PC-3 (cell line): ENCODE data around the gene CAMK1D. TPM values are rescaled to one million over a fixed set of nuclear protein-coding genes. Genes with fewer than 3 reads are reported as not detected.

Experiments used
- ATAC-seq: fragments of 200-7000 bp; cut with Tn5 transposase; 2 replicates; pipeline ENCODE4 v1.9.1; 2020; ENCODE audit warnings: mild to moderate bottlenecking, moderate library complexity
- BruUV-seq: library from RNA; stranded (reverse); fragments of 400-500 nt; replicated peaks from 2 replicates; lab custom pipeline; 2021; lab: Mats Ljungman, UMichigan
- CTCF ChIA-PET: fragments of 300-600 bp; sonication (Branson Sonifier 250); formaldehyde crosslinking; loops from one replicate; lab custom pipeline; 2022; ENCODE audit warnings: antibody characterized with exemption; lab: Charles Lee
- POLR2A ChIA-PET: fragments of 300-600 bp; sonication (Branson Sonifier 250); formaldehyde crosslinking; loops from one replicate; lab custom pipeline; 2022; ENCODE audit warnings: antibody characterized with exemption; ENCODE audit not compliant: unreplicated experiment; lab: Charles Lee
- DNase-seq: peaks from one replicate; pipeline ENCODE4 v3.0.0-alpha.2; 2015
- H2AFZ ChIP-seq: fragments of 300-600 bp; sonication (generic); 2 replicates; pipeline ENCODE4 v1.6.0; 2016; ENCODE audit warnings: antibody characterized with exemption, low read length
- H3F3A ChIP-seq: fragments of 300-600 bp; sonication (generic); one replicate; pipeline ENCODE4 v1.6.0; 2017; ENCODE audit warnings: antibody characterized with exemption, low read length, control low read depth, mild to moderate bottlenecking; ENCODE audit not compliant: unreplicated experiment
- H3K27ac ChIP-seq: fragments of 300-600 bp; sonication (generic); 2 replicates; pipeline ENCODE4 v1.5.1; 2016; ENCODE audit warnings: mild to moderate bottlenecking, low read length
- H3K27me3 ChIP-seq: fragments of 300-600 bp; sonication (generic); 2 replicates; pipeline ENCODE4 v1.6.1; 2016; ENCODE audit warnings: low read length, mixed read lengths
- H3K36me3 ChIP-seq: fragments of 300-600 bp; sonication (generic); 2 replicates; pipeline ENCODE4 v1.6.1; 2016; ENCODE audit warnings: low read depth, mixed run types, low read length, mixed read lengths
- H3K4me1 ChIP-seq: fragments of 300-600 bp; sonication (generic); 2 replicates; pipeline ENCODE4 v1.5.1; 2016; ENCODE audit warnings: low read length; ENCODE audit not compliant: insufficient read depth
- H3K4me2 ChIP-seq: fragments of 300-600 bp; sonication (generic); 2 replicates; pipeline ENCODE4 v1.6.0; 2016; ENCODE audit warnings: low read length
- H3K4me3 ChIP-seq: fragments of 300-600 bp; sonication (generic); 2 replicates; pipeline ENCODE4 v1.5.1; 2016; ENCODE audit warnings: mild to moderate bottlenecking, low read length, mixed read lengths
- H3K79me2 ChIP-seq: fragments of 300-600 bp; sonication (generic); 2 replicates; pipeline ENCODE4 v1.6.1; 2017; ENCODE audit warnings: low read length, mixed read lengths
- H3K9ac ChIP-seq: fragments of 300-600 bp; sonication (generic); 2 replicates; pipeline ENCODE4 v1.6.0; 2016; ENCODE audit warnings: mild to moderate bottlenecking, low read length
- H3K9me2 ChIP-seq: fragments of 300-600 bp; sonication (generic); replicated peaks from 2 replicates; pipeline ENCODE4 v1.6.1; 2016; ENCODE audit warnings: mixed run types, low read length, mixed read lengths
- H3K9me3 ChIP-seq: fragments of 300-600 bp; sonication (generic); 2 replicates; pipeline ENCODE4 v1.6.1; 2016; ENCODE audit warnings: low read length, mixed read lengths
- H4K20me1 ChIP-seq: fragments of 300-600 bp; sonication (generic); 2 replicates; pipeline ENCODE4 v1.6.1; 2016; ENCODE audit warnings: low read length, mixed read lengths
- EZH2 ChIP-seq: fragments of 300-600 bp; sonication (generic); IDR thresholded peaks from one replicate; pipeline ENCODE4 v1.6.1; 2017; ENCODE audit warnings: antibody characterized with exemption, mild to moderate bottlenecking, low read length; ENCODE audit not compliant: unreplicated experiment
- EZH2phosphoT487 ChIP-seq: fragments of 300-600 bp; sonication (generic); IDR thresholded peaks from 2 replicates; pipeline ENCODE4 v1.6.1; 2018; ENCODE audit warnings: mild to moderate bottlenecking, antibody characterized with exemption, low read length, borderline replicate concordance
- intact Hi-C: fragments of 100-400 bp; cut with micrococcal nuclease; formaldehyde crosslinking; loops from 2 replicates; pipeline ENCODE4 v1.9.0; 2023
- total RNA-seq: library from RNA; depleted of rRNA; stranded (reverse); fragments of >200 nt; gene quantifications from 2 replicates; pipeline ENCODE4 v1.2.3, GENCODE V29; 2014
- TF ChIP-seq, protein P1 (sequence below): fragments of 300-600 bp; sonication (generic); conservative IDR thresholded peaks from 2 replicates; pipeline ENCODE4 v1.5.1; 2017; ENCODE audit warnings: antibody characterized with exemption, low read depth, mild to moderate bottlenecking, low read length

CAMK1D gene
- total RNA-seq, 1 experiment from 2014 or later, result 1.3 TPM

DNA sequence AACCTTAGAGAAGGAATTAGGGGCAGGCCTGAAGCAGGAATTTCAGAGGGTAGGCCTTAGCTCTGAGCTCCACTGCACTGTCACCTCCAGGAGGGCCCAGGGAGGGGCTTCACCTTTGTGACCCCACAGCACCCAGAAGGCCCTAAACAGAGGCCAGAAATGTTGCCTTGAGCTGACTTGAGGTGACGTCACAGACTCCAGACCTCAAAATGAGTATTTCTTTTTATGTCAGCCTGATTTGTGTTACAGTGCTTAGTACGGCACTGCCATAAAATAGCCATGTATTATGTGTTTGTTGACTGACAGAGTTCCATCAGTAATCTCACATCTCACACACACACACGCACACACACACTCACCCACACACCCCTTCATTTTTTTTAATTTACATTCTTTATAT lies 440.9 kb downstream of the CAMK1D start:
- H3K9me3 ChIP-seq, result no peaks in the 10 kb centered on the region
- H4K20me1 ChIP-seq, result no peaks in the 10 kb centered on the region
- ATAC-seq (no peak), DNase-seq (no peak)
- H3K79me2 ChIP-seq, result no peaks in the 10 kb centered on the region
- BruUV-seq, result no TSS peak
- H3K4me2 ChIP-seq, result no peak overlapping the region
- H3K36me3 ChIP-seq, result no peaks in the 10 kb centered on the region
- H3K4me1 ChIP-seq, result no peaks in the 10 kb centered on the region
- TF ChIP-seq EZH2, result no peak
- TF ChIP-seq, protein P1, sequence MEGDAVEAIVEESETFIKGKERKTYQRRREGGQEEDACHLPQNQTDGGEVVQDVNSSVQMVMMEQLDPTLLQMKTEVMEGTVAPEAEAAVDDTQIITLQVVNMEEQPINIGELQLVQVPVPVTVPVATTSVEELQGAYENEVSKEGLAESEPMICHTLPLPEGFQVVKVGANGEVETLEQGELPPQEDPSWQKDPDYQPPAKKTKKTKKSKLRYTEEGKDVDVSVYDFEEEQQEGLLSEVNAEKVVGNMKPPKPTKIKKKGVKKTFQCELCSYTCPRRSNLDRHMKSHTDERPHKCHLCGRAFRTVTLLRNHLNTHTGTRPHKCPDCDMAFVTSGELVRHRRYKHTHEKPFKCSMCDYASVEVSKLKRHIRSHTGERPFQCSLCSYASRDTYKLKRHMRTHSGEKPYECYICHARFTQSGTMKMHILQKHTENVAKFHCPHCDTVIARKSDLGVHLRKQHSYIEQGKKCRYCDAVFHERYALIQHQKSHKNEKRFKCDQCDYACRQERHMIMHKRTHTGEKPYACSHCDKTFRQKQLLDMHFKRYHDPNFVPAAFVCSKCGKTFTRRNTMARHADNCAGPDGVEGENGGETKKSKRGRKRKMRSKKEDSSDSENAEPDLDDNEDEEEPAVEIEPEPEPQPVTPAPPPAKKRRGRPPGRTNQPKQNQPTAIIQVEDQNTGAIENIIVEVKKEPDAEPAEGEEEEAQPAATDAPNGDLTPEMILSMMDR, result no peak
- no peak for TF ChIP-seq EZH2phosphoT487
- H3K9me2 ChIP-seq, result no peaks in the 10 kb centered on the region
- ChIA-PET CTCF (no interaction called here), POLR2A (no interaction called here)
- H3F3A ChIP-seq, result no peaks in the 10 kb centered on the region
- H3K27me3 ChIP-seq, result no peaks in the 10 kb centered on the region
- no peak overlapping the region for H3K4me3 ChIP-seq
- H3K27ac ChIP-seq, result no peak overlapping the region
- no peak overlapping the region for H3K9ac ChIP-seq
- no peak overlapping the region for H2AFZ ChIP-seq
- intact Hi-C loops, result no loop called here

DNA sequence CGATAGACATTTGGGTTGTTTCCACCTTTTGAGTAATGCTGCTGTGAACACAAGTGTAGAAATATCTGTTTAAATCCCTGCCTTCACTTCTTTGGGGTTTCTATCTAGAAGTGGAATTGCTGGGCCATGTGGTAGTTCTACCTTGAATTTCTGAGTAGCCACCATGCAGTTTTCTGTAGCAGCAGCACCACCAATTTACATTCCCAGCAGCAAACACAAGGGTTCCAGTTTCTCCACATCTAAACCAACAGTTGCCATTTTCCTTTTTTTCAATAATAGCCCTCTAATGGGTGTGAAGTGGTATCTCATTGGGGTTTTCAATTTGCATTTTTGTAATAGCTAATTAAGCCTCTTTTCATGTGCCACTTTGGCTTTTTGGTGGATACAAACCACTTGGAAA lies 442.4 kb downstream of the CAMK1D start:
- TF ChIP-seq, protein P1, result no peak
- TF ChIP-seq EZH2phosphoT487 (no peak), EZH2 (no peak)
- no peak overlapping the region for H3K9ac ChIP-seq
- no peaks in the 10 kb centered on the region for H4K20me1 ChIP-seq
- H3F3A ChIP-seq, result no peaks in the 10 kb centered on the region
- H3K27ac ChIP-seq, result no peak overlapping the region
- H3K36me3 ChIP-seq, result no peaks in the 10 kb centered on the region
- H3K27me3 ChIP-seq, result no peaks in the 10 kb centered on the region
- no peaks in the 10 kb centered on the region for H3K9me3 ChIP-seq
- H3K9me2 ChIP-seq, result no peaks in the 10 kb centered on the region
- H2AFZ ChIP-seq, result no peak overlapping the region
- no peak overlapping the region for H3K4me3 ChIP-seq
- ATAC-seq, result no peak
- no peak overlapping the region for H3K4me2 ChIP-seq
- no TSS peak for BruUV-seq
- POLR2A ChIA-PET, result no interaction called here
- no peak for DNase-seq
- CTCF ChIA-PET, result no interaction called here
- no peaks in the 10 kb centered on the region for H3K4me1 ChIP-seq
- intact Hi-C loops, result no loop called here
- no peaks in the 10 kb centered on the region for H3K79me2 ChIP-seq

DNA sequence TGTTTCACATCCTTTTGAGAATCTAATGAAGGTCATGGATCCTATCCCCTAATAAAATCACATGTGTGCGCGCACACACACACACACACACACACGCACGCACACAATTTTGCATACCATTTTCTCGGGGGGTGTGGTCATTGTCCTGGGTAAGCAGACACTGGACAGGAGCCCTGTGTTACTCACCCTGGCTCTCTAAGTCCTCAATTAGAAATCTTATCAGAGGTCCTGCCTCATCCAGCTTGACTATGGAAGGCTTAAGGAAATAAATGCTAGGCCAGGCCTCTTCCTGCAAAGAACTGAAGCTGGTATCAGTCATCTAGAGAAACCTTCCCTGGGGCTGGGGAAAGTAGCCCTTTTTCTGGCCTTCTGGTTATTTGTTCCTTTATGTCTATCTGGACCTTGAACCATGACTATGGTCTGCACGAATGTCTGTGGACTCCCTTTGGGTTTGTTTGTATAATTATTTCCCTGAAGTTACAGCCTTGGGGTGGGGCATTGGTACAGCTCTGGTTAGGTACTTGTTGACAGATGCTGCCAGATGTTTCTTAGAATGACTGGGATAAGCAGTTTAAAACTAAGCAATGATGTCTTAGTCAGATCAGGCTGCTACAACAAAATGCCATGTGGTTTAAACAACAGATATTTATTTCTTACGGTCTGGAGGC lies 443.7 kb downstream of the CAMK1D start:
- no peaks in the 10 kb centered on the region for H3F3A ChIP-seq
- no peak overlapping the region for H2AFZ ChIP-seq
- H3K79me2 ChIP-seq, result no peaks in the 10 kb centered on the region
- H3K27me3 ChIP-seq, result no peaks in the 10 kb centered on the region
- no peaks in the 10 kb centered on the region for H3K36me3 ChIP-seq
- no peaks in the 10 kb centered on the region for H3K9me2 ChIP-seq
- CTCF ChIA-PET, result no interaction called here
- BruUV-seq, result no TSS peak
- no peak for ATAC-seq
- H3K4me1 ChIP-seq, result no peaks in the 10 kb centered on the region
- no peaks in the 10 kb centered on the region for H4K20me1 ChIP-seq
- TF ChIP-seq EZH2 (no peak), EZH2phosphoT487 (no peak)
- TF ChIP-seq, protein P1, result no peak
- no peak for DNase-seq
- H3K9me3 ChIP-seq, result no peaks in the 10 kb centered on the region
- H3K9ac ChIP-seq, result no peak overlapping the region
- no peak overlapping the region for H3K4me3 ChIP-seq
- POLR2A ChIA-PET, result no interaction called here
- no peak overlapping the region for H3K4me2 ChIP-seq
- intact Hi-C loops, result no loop called here
- H3K27ac ChIP-seq, result no peak overlapping the region
